Measurements from ENCODE around the gene C22orf23. TPM values are rescaled to one million over a fixed set of nuclear protein-coding genes. Genes with fewer than 3 reads are reported as not detected.

C22orf23 gene
- total and polyA plus RNA-seq, 9 donors = 0.28 to 2.6 (median 0.77) TPM

DNA sequence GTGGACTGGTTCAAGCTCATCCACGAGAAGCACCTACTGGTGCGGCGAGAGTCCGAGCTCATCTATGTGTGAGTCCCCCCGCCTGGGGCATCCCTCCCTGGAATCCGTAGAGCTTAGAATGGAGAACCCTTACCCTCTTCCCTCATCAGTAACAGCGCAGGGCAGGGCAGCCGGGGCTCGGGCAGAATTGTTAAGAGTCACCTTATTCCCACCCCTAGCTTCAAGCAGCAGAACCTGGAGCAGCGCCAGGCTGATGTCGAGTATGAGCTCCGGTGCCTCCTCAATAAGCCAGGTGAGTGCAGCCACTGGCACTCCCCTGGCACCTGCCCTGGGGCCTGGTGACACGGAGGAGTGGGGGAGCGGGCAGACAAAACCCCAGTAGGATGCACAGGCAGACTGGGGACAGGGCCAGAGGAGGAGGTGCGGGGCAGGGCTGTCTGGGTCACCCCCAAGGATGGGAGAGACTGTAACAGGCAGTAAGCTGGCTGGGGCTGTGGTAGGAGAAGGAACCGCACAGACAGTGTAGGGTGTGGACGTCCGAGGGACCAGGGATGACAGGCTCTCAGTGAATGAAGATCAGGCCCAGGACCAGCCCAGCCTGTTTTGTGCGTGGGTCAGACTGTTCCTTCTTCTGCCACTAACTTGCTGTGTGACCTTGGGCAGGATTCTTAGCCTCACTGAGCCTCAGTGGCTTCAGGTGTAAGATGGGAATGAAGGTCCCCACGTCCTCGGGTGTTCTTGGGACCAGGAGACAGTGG, 20.4 kb downstream of the C22orf23 start:
- peak overlapping the region; percentile 41 to 62 for H3K27ac ChIP-seq
- no peak overlapping the region for H3K4me3 ChIP-seq
- WGBS, 3 donors = 66 to 73% (median 72%) methylated on average over 20 to 21 of the region's 21 CpGs
- TF ChIP-seq, protein P1, sequence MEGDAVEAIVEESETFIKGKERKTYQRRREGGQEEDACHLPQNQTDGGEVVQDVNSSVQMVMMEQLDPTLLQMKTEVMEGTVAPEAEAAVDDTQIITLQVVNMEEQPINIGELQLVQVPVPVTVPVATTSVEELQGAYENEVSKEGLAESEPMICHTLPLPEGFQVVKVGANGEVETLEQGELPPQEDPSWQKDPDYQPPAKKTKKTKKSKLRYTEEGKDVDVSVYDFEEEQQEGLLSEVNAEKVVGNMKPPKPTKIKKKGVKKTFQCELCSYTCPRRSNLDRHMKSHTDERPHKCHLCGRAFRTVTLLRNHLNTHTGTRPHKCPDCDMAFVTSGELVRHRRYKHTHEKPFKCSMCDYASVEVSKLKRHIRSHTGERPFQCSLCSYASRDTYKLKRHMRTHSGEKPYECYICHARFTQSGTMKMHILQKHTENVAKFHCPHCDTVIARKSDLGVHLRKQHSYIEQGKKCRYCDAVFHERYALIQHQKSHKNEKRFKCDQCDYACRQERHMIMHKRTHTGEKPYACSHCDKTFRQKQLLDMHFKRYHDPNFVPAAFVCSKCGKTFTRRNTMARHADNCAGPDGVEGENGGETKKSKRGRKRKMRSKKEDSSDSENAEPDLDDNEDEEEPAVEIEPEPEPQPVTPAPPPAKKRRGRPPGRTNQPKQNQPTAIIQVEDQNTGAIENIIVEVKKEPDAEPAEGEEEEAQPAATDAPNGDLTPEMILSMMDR (IDR thresholded peaks at IDR 0.05) = no peak
- TF ChIP-seq POLR2A (IDR thresholded peaks at IDR 0.05) = no peak
- no peak for TF ChIP-seq EP300 (IDR thresholded peaks at IDR 0.05)
- H3K27me3 ChIP-seq = no peaks in the 10 kb centered on the region
- H3K36me3 ChIP-seq = no peaks in the 10 kb centered on the region
- H3K9me3 ChIP-seq = no peaks in the 10 kb centered on the region
- H3K4me1 ChIP-seq (ENCODE audit: insufficient read depth) = peaks cover 11% of the 10 kb centered on the region
- DNase-seq = peak; percentile 35 to 66 (median 58)
- intact Hi-C loops (cut with DNase I) = loop anchor here in 2 of 4 donors (5.0 to 10.0 kb wide), 3 partner anchors 36 to 118 kb away; no protein-coding TSS in a partner anchor

DNA sequence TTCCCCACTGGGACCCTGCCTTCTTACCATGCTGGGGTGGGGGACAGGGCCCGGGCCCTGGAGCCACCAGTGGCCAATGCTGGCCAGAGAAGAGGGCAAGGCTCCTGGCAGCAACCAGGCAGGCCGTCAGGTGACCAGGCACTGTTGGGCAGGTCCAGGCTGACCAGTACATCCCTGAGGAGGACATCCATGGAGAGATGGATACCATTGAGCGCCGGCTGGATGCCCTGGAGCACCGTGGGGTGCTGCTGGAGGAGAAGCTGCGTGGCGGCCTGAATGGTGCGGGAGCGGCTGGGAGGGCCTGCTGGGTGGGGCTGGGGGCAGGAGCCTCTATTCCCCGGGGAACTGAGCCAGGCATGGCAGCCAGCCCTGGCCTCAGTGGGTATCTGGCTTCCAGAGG, 21.0 kb downstream of the C22orf23 start:
- intact Hi-C loops (cut with DNase I) = loop anchor here in 2 of 4 donors (5.0 to 10.0 kb wide), 3 partner anchors 35 to 118 kb away; no protein-coding TSS in a partner anchor
- no peak overlapping the region for H3K27ac ChIP-seq
- H3K27me3 ChIP-seq = no peaks in the 10 kb centered on the region
- H3K36me3 ChIP-seq = no peaks in the 10 kb centered on the region
- TF ChIP-seq, protein P1 (IDR thresholded peaks at IDR 0.05) = no peak
- TF ChIP-seq EP300 (IDR thresholded peaks at IDR 0.05) = no peak
- no peak for TF ChIP-seq POLR2A (IDR thresholded peaks at IDR 0.05)
- no peaks in the 10 kb centered on the region for H3K9me3 ChIP-seq
- no peak overlapping the region for H3K4me3 ChIP-seq
- WGBS, 3 donors = 83 to 96% (median 88%) methylated on average over 10 of the region's 10 CpGs
- H3K4me1 ChIP-seq (ENCODE audit: insufficient read depth) = peaks cover 11% of the 10 kb centered on the region
- no peak for DNase-seq

DNA sequence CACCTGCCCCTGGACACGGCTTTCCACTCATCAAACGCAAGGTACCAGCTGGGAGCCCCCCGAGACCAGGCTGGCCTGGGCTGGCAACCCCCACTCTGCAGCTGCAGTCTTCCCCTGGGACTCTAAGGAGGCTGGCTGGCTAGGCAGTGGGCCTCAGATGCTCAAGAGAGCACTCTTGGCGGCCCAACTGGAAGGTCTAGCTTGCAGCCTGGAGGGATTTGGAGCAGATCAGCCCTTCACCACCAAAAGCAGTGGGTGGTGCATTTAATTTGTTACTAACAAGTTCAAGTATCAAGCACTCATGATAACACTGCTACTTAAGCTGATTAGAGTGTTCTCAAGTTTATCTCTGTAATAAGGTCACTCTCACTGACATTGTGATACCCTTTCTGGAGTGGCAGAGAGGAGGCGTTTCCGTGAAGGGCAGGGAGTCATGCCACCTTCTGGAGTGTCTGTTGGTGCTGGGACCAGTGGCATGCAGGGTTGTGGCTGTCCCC, 21.5 kb downstream of the C22orf23 start:
- H3K9me3 ChIP-seq = no peaks in the 10 kb centered on the region
- TF ChIP-seq EP300 (IDR thresholded peaks at IDR 0.05) = no peak
- no peak for TF ChIP-seq POLR2A (IDR thresholded peaks at IDR 0.05)
- TF ChIP-seq, protein P1 (IDR thresholded peaks at IDR 0.05) = no peak
- DNase-seq = no peak
- no peaks in the 10 kb centered on the region for H3K36me3 ChIP-seq
- intact Hi-C loops (cut with DNase I) = loop anchor here in 2 of 4 donors (5.0 to 10.0 kb wide), 3 partner anchors 35 to 117 kb away; no protein-coding TSS in a partner anchor
- WGBS, 3 donors = 82 to 96% (median 92%) methylated on average over 6 of the region's 6 CpGs
- peaks cover 11% of the 10 kb centered on the region for H3K4me1 ChIP-seq (ENCODE audit: insufficient read depth)
- no peak overlapping the region for H3K27ac ChIP-seq
- no peaks in the 10 kb centered on the region for H3K27me3 ChIP-seq
- no peak overlapping the region for H3K4me3 ChIP-seq

DNA sequence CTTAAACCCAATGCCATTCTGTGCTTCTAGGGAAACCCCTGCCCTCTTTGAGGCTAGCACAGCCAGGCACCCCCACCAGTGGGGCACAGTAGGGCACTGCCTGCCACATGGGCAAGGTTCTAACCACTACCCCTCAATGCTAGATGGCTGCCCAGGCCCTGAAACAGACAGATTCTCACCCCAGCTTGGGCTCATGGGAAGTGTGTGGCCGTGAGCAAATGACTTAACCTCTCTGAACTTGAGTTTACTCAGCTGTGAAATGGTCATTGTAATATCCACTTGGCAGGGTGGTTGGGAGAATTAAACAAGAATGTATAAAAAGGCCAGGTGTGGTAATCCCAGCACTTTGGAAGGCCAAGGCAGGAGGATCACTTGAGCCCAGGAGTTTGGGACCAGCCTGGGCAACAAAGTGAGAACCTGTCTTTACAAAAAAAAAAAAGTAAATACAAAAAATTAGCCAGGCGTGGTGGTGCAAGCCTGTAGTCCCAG, 22.4 kb downstream of the C22orf23 start:
- Histone ChIP-seq H3K4me1 (ENCODE audit: insufficient read depth) (peaks cover 11% of the 10 kb centered on the region), H3K4me3 (no peak overlapping the region), H3K27me3 (no peaks in the 10 kb centered on the region), H3K27ac (no peak overlapping the region), H3K36me3 (no peaks in the 10 kb centered on the region), H3K9me3 (no peaks in the 10 kb centered on the region)
- intact Hi-C loops (cut with DNase I) = loop anchor here in 2 of 4 donors (5.0 to 10.0 kb wide), 3 partner anchors 34 to 116 kb away; no protein-coding TSS in a partner anchor
- WGBS, 3 donors = 81 to 92% (median 82%) methylated on average over 2 of the region's 2 CpGs
- TF ChIP-seq, protein P1 (IDR thresholded peaks at IDR 0.05) = no peak
- no peak for TF ChIP-seq POLR2A (IDR thresholded peaks at IDR 0.05)
- TF ChIP-seq EP300 (IDR thresholded peaks at IDR 0.05) = no peak
- no peak for DNase-seq

Data from ovary (tissue), 9 donors.